ENCODE data around the gene VPS37B. TPM values are rescaled to one million over a fixed set of nuclear protein-coding genes. Genes with fewer than 3 reads are reported as not detected.

Gene VPS37B
- total and polyA plus RNA-seq, 10 of the 15 experiments (the other 5 are each of a cell fraction or from before 2014, with no cell fraction given): 0.66 to 68.6 (median 39.6) TPM

GRCh38 chr12:122856999-122857671 is 38.8 kb downstream of the VPS37B start:
- no peaks in the 10 kb centered on the region for H3K79me2 ChIP-seq (ENCODE audit: control insufficient read depth, insufficient read depth, low read length)
- H3K4me1 ChIP-seq (ENCODE audit: control insufficient read depth, insufficient read depth, low read length): no peaks in the 10 kb centered on the region
- no peak overlapping the region for H3K4me2 ChIP-seq (ENCODE audit: control insufficient read depth, insufficient read depth)
- H3K27me3 ChIP-seq (replicated peaks in 1 of 2; ENCODE audit: control insufficient read depth in 2 of 2, insufficient read depth in 2 of 2, low read length in 1 of 2): no peaks in the 10 kb centered on the region; a peak in 1 of 4 replicates
- no peak overlapping the region for H3K27ac ChIP-seq (ENCODE audit: control insufficient read depth, insufficient read depth)
- no peaks in the 10 kb centered on the region for H4K20me1 ChIP-seq (ENCODE audit: control insufficient read depth, insufficient read depth)
- BruUV-seq (replicated peaks): no TSS peak
- H2AFZ ChIP-seq (ENCODE audit: control insufficient read depth, low read depth, low read length): no peak overlapping the region
- no peak overlapping the region for H3K9ac ChIP-seq (ENCODE audit: control insufficient read depth, insufficient read depth, low read length)
- DNase-seq (ENCODE audit: low read depth, low spot score) (no peak), FAIRE-seq (no peak), ATAC-seq (no peak)
- intact Hi-C loops (cut with micrococcal nuclease; ENCODE audit: unreplicated experiment): no loop called here
- in situ Hi-C loops (cut with MboI): loop anchor here (5.0 to 25.0 kb wide), 2 partner anchors 95 to 380 kb away; partner anchors contain the start of genes MPHOSPH9 and MTRFR
- H3K36me3 ChIP-seq (ENCODE audit: control insufficient read depth in 2 of 2, insufficient read depth in 2 of 2, low read length in 1 of 2): peaks cover 0 to 5% of the 10 kb centered on the region in 2 experiments; a peak in 2 of 4 replicates
- POLR2A ChIA-PET: no interaction called here
- H3K4me3 ChIP-seq: no peak overlapping the region
- WGBS (ENCODE audit: insufficient coverage, insufficient replicate concordance, low lambda C conversion rate, missing lambda C conversion rate): 87% methylated on average over 22 of the region's 24 CpGs
- SMC1A ChIA-PET (ENCODE audit: uncharacterized antibody, unreplicated experiment): interaction anchor here (1.0 to 8.4 kb wide), 2 partner anchors 67 to 96 kb away, joined by 3 to 100 read pairs; no protein-coding TSS in a partner anchor
- RAD21 ChIA-PET (ENCODE audit: unreplicated experiment): interaction anchor here (0.7 to 6.9 kb wide), 2 partner anchors 63 to 97 kb away, joined by 3 to 72 read pairs; no protein-coding TSS in a partner anchor
- TF ChIP-seq HDAC2 (IDR thresholded peaks at IDR 0.05): no peak
- TF ChIP-seq PML (IDR thresholded peaks at IDR 0.05; ENCODE audit: low read length): no peak
- no peak for TF ChIP-seq SRF (IDR thresholded peaks at IDR 0.05; ENCODE audit: low read depth in 2 of 2, low read length in 2 of 2)
- TF ChIP-seq E4F1 (IDR thresholded peaks at IDR 0.05; ENCODE audit: borderline replicate concordance, partially characterized antibody): no peak
- no peak for TF ChIP-seq MXI1 (IDR thresholded peaks at IDR 0.05; ENCODE audit: low read depth, low read length)
- no peak for TF ChIP-seq SREBF2 (IDR thresholded peaks at IDR 0.05; ENCODE audit: low read length)
- no peak for TF ChIP-seq PAX8 (IDR thresholded peaks at IDR 0.05)
- no peak for TF ChIP-seq TCF3 (IDR thresholded peaks at IDR 0.05; ENCODE audit: borderline replicate concordance, insufficient read depth, low read depth, low read length)
- TF ChIP-seq GATAD2B (conservative IDR thresholded peaks at IDR 0.05; ENCODE audit: low read depth): no peak
- no peak for TF ChIP-seq PAX5 (IDR thresholded peaks at IDR 0.05; ENCODE audit: borderline replicate concordance, low read depth, low read length)
- no peak for TF ChIP-seq PBX3 (IDR thresholded peaks at IDR 0.05; ENCODE audit: insufficient replicate concordance, low read depth, low read length)
- no peak for TF ChIP-seq FOXM1 (IDR thresholded peaks at IDR 0.05; ENCODE audit: low read depth, low read length)
- TF ChIP-seq CHD2 (IDR thresholded peaks at IDR 0.05; ENCODE audit: borderline replicate concordance, low read depth, low read length): no peak
- TF ChIP-seq BHLHE40 (IDR thresholded peaks at IDR 0.05; ENCODE audit: borderline replicate concordance in 1 of 2, low read depth in 2 of 2, low read length in 1 of 2): no peak
- no peak for TF ChIP-seq LARP7 (IDR thresholded peaks at IDR 0.05)
- no peak for TF ChIP-seq ZZZ3 (IDR thresholded peaks at IDR 0.05; ENCODE audit: control insufficient read depth, insufficient read length, low read depth)
- TF ChIP-seq WRNIP1 (IDR thresholded peaks at IDR 0.05; ENCODE audit: borderline replicate concordance, low read depth, low read length): no peak
- TF ChIP-seq MTA3 (IDR thresholded peaks at IDR 0.05; ENCODE audit: borderline replicate concordance, low read length): no peak
- CTCF ChIA-PET: interaction anchor here (0.9 to 7.4 kb wide), 7 partner anchors 11 to 380 kb away, joined by 3 to 127 read pairs (median 6); no protein-coding TSS in a partner anchor
- no peaks in the 10 kb centered on the region for H3K9me3 ChIP-seq (replicated peaks; ENCODE audit: control insufficient read depth, insufficient read depth, low read length)

Data from GM12878 (cell line).